Gastroesophageal sphincter (tissue), 3 donors: ENCODE measurements around the gene CD93.

Experiments
- EP300 ChIP-seq: sonication (generic); formaldehyde crosslinking; IDR thresholded peaks from one replicate; pipeline ENCODE4 v1.6.1; 2017; ENCODE audit warnings: antibody characterized with exemption, mild to moderate bottlenecking
- POLR2AphosphoS5 ChIP-seq: sonication (generic); formaldehyde crosslinking; IDR thresholded peaks from one replicate; pipeline ENCODE4 v1.6.1; 2017; ENCODE audit warnings: antibody characterized with exemption
- TF ChIP-seq, protein P1 (sequence below), 4 experiments: fragments of 200-600 bp in 2 of 4; fragments of 450-650 bp in 2 of 4; sonication (generic) in 1 of 4; IDR thresholded peaks; one replicate each; pipeline ENCODE4 v1.5.1; 2017 to 2019; ENCODE audit warnings: antibody characterized with exemption in 4 of 4, mild to moderate bottlenecking in 2 of 4, moderate library complexity in 2 of 4

DNA sequence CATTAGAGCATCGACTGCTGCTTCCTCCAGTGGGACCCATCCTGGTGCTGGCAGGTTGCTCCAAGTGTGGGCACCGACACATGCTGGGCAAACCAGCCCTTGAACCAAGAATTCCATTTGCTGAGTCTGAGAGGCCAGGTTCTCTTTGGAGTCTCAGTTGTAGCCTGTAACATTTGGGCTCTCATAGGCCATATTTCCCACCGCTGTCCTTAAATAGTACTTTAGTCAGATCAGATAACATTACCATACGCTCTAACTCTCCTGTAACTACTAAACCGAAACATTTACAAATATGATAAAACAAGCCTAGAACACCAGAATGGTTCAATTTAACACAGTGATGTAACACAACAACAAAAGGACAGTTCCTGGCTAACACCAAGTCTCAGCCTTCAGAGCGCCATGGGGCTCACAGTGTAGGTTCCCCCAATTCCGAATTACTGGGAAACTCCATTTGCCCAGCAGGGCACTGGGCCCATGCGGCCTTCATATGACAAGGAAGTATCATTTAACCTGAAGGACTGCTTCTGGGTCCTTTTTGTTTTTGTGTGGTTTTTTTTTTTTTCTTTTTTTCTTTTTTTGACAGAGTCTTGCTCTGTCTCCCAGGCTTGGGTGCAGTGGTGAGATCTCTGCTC is 28.4 kb upstream of the CD93 start:
- TF ChIP-seq, protein P1, sequence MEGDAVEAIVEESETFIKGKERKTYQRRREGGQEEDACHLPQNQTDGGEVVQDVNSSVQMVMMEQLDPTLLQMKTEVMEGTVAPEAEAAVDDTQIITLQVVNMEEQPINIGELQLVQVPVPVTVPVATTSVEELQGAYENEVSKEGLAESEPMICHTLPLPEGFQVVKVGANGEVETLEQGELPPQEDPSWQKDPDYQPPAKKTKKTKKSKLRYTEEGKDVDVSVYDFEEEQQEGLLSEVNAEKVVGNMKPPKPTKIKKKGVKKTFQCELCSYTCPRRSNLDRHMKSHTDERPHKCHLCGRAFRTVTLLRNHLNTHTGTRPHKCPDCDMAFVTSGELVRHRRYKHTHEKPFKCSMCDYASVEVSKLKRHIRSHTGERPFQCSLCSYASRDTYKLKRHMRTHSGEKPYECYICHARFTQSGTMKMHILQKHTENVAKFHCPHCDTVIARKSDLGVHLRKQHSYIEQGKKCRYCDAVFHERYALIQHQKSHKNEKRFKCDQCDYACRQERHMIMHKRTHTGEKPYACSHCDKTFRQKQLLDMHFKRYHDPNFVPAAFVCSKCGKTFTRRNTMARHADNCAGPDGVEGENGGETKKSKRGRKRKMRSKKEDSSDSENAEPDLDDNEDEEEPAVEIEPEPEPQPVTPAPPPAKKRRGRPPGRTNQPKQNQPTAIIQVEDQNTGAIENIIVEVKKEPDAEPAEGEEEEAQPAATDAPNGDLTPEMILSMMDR (IDR thresholded peaks at IDR 0.05) = no peak
- TF ChIP-seq EP300 (no peak), POLR2AphosphoS5 (no peak)
